PC-9 (cell line): Measurements from ENCODE around the gene STK32B.

ENCODE experiments used
- CTCF ChIP-seq: fragments of 200-600 bp; sonication (generic); conservative IDR thresholded peaks from 2 replicates; pipeline ENCODE4 v1.6.1; 2017; ENCODE audit warnings: mixed run types, antibody characterized with exemption, mild to moderate bottlenecking, moderate library complexity
- EZH2 ChIP-seq: fragments of 200-600 bp; sonication (generic); IDR thresholded peaks from 2 replicates; pipeline ENCODE4 v1.8.0; 2017; ENCODE audit warnings: antibody characterized with exemption, low read depth

- TF ChIP-seq EZH2 = no peak
- TF ChIP-seq CTCF = no peak
These were observed 46.9 kb downstream of the STK32B start for GRCh38 chr4:5098176-5098575.
